AG10803 (cell line): ENCODE measurements around the gene FAP.
A peak's percentile ranks its signal among the peaks of the same experiment; 100 is the strongest.

Source experiments
- DNase-seq: peaks from one replicate; pipeline ENCODE4 v3.0.0; 2010; ENCODE audit warnings: low read depth
- H3K4me3 ChIP-seq: 2 replicates; pipeline ENCODE4 v1.5.1; 2011; ENCODE audit warnings: mild to moderate bottlenecking, low read length, control low read depth
- CTCF ChIP-seq: conservative IDR thresholded peaks from 2 replicates; pipeline ENCODE4 v1.5.1; 2011; ENCODE audit warnings: mild to moderate bottlenecking, low read length, control low read depth, inconsistent platforms

Gene FAP

GRCh38 chr2:162243294-162243693, at the start of gene FAP:
FAP (minus strand) TSS chr2:162243445; CDS start chr2:162243327, 118 bp downstream.
- H3K4me3 ChIP-seq, result peak within 1 kb of the TSS; percentile 67
- TF ChIP-seq CTCF, result no peak
- peak; percentile 97 for DNase-seq

- DNase-seq, result no peak
- no peak overlapping the region for H3K4me3 ChIP-seq
- TF ChIP-seq CTCF, result no peak
These were observed 48.5 kb upstream of the FAP start for GRCh38 chr2:162291748-162292147.

GRCh38 chr2:162282765-162283425, 39.6 kb upstream of the FAP start:
- TF ChIP-seq CTCF, result no peak
- DNase-seq, result peak; percentile 74
- H3K4me3 ChIP-seq, result no peak overlapping the region

- TF ChIP-seq CTCF, result no peak
- DNase-seq, result no peak
- no peak overlapping the region for H3K4me3 ChIP-seq
These were observed 37.4 kb upstream of the FAP start for GRCh38 chr2:162280654-162281053.

DNA sequence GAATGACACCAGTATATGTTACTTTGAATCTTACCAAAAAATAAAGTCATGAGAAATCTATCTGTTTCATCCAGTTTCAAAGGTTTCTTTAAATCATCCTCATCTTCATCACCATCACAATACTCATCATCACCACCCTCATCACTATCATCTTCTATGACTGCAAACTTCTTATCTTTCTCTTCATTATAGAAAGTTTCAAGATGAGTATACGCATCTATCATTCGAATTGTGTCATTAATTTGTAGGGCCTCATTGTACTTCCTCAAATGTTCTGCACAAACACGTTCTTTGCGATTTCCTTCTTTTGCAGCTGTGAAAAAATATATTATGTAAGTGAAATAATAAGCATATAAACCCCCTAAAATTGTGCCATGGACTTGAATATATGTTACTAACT, 34.1 kb upstream of the FAP start:
- H3K4me3 ChIP-seq, result no peak overlapping the region
- TF ChIP-seq CTCF, result no peak
- no peak for DNase-seq

DNA sequence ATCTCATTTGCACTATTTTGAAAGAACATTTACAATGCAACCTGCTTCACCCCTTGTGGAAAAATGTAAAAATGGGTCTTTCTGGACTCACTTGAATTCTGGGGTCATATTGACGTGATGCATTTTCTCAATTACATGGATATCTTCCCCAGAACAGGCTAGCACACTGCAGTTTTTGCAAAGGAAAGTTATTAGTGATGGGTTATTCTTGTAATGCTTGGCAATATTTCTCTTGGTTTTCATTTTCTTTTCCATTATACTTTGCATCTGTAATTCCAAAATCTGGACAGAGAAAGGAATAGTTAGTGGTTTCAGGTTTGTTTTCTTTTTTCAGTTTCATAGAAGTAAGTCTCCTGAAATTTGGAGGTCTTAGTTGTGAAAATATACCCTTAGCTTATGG, 24.8 kb upstream of the FAP start:
- no peak for TF ChIP-seq CTCF
- H3K4me3 ChIP-seq, result no peak overlapping the region
- DNase-seq, result no peak

- no peak for TF ChIP-seq CTCF
- no peak overlapping the region for H3K4me3 ChIP-seq
These were observed 24.3 kb upstream of the FAP start for GRCh38 chr2:162267496-162267895.

More at GRCh38 chr2:162267496-162267895, 24.3 kb upstream of the FAP start:
- no peak for DNase-seq
